ENCODE measurements around the gene TRPV4.

TRPV4 gene

DNA sequence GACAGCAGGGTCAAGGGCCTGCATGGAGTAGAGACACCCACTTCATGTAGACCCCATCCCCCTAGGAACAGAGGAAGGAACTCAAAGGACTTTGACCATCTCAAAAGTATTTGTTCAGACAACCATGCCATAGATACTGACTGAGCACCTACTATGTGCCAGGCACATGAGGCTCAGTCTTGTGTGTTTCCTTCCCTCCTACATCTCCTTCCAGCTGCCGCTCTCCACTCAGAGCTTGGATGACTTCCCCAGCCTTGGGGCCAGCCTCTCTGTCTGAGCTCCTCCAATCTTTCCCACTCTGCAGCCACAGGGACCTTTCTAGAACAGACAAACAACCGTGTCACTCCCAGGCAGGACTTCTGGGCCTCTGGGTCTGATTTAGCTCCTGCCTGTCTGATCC is 2.5 kb downstream of the TRPV4 start:
- no peak for DNase-seq (ENCODE audit: low read depth)
- H3K4me3 ChIP-seq (ENCODE audit: low read depth, low read length) = no peak overlapping the region

DNA sequence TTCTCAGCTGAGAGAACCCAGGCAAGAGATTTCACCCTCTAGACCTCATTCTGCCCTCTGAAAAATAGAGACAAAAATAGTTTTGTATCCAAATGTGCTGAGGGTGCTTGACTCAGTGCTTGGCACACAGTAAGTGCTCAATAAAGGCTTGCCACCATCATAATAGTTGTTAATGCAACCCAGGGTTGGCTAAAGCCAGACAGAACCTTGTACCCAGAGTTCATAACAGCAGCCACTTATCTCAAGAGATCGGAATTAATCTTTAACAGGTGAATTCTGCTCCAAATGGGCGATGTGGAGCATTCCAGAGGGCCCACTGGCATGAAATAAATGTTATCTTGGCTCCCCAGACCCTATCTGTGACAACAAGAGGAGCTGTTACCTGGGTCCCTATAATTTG is 2.9 kb downstream of the TRPV4 start:
- no peak for DNase-seq (ENCODE audit: low read depth)
- H3K4me3 ChIP-seq (ENCODE audit: low read depth, low read length) = no peak overlapping the region

DNA sequence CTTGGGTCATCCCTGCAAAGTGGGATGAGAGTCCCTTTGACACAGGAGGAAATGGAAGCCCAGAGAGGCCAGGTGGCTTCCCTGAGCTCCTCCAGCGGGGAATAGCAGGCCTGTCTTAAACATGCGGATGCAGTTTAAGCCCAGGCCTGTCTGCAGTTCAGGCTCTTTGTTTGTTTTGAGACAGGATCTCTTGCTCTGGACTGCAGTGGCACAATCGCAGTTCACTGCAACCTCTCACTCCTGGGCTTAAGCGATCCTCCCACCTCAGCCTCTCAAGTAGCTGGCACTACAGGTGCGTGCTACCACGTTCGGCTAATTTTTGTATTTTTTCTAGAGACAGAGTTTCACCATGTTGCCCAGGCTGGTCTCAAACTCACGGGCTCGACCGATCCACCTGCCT is 3.5 kb downstream of the TRPV4 start:
- no peak overlapping the region for H3K4me3 ChIP-seq (ENCODE audit: low read depth, low read length)
- DNase-seq (ENCODE audit: low read depth) = no peak

DNA sequence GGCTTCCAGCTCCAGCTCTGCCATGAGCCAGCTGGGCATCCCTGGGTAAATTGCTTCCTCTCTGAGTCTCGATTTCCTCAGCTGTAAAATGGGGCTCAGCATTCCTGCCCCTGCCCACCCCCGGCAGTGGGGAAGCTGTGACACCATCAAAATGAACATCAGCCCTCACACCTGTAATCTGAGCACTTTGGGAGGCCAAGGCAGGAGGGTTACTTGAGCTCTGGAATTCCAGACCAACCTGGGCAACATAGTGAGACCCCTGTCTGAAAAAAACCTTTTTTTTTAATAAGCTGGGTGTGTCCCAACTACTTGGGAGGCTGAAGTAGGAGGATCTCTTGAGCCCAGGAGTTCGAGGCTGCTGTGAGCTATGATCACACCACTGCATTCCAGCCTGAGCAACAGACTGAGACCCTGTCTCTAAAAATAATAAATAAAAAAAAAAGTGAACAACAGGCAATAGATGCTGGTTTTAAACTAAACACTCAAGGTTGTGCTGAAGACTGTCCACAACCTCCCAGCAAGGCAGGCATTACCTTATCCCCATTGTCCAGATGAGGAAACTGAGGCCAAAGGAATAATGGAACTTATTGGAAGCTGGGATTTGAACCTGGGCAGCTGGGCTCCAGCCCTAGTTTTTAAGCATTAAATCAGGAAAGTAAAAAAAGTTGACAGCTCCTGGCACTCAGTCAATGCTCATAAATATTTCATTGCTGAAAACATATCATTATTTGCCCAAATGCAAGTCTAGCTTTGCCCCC is 4.3 kb downstream of the TRPV4 start:
- no peak overlapping the region for H3K4me3 ChIP-seq (ENCODE audit: low read depth, low read length)
- DNase-seq (ENCODE audit: low read depth) = no peak

DNA sequence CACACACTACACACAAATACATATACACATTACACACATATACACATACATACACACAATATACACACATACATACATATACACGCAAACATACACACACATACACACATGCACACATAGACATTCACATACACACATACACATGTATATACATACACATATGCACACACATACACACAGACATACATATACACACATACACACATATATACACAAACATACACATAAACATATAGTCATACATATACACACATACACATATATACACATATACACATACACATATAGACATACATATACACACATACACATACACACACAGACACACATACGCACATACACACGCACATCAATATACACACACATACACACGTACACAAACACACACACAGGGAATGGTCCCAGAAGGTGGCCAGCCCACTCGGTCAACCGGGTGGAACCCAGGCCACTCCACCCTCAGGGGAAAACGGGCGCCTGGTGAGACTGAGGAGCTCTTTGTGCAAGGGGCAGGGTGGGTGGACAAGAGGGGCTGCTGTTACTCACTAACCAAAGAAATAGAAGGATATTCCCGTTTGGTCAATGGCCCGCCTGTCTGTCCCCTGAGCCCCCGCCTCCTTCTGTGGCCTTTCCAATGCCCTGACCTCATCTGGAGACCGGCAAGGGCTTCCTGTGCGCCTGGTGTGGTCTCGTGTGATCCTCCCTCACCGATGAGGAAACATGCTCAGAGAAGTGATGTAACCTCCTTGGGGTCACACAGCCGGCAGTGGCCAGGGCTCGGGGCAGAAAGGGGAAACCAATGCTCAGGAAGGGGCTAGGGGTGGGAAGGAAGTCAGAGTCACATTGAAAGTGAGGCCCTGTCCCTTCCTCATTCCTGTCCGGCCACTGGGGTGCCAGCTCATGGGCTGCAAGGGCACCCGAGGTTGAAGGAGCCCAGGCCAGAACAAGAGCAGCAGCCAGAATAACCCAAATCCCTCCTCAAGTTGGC is 5.3 kb downstream of the TRPV4 start:
- H3K4me3 ChIP-seq (ENCODE audit: low read depth, low read length) = no peak overlapping the region
- no peak for DNase-seq (ENCODE audit: low read depth)

DNA sequence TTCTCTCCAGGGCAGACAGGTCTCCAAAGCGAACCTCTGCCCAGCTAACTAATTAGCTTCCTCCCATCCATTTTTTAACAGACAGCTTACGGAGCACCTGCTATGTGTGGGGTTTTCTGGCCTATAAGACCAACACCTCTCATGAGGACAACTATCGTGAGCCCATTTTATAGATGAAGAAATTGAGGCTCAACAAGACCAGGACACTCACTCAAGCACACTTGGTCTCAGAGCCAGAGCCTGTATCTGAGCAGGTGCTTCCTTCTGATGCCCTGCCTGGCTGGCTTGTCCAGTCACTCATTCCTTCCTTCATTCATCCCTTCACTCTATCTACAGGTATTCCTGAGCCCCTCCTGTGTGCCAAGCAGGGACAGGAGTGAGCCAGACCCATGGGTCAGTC is 6.1 kb downstream of the TRPV4 start:
- H3K4me3 ChIP-seq (ENCODE audit: low read depth, low read length) = no peak overlapping the region

DNA sequence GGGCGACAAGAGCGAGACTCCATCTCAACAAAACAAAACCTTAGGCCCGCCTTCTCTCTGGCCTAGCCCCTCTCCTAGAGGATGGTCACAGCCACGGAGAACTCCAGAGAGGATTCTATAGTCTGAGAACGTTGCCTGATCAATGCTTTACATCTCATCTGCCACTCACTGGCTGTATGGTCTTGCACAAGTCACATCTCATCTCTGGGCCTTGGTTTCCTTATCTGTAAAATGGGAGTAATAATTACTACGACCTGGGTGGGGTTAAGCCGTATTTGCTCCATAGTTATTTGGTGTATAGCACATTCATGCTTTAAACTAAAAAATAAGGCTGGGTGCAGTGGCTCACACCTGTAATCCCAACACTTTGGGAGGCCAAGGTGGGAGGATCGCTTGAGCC is 8.5 kb downstream of the TRPV4 start:
- DNase-seq (ENCODE audit: low read depth) = no peak
- no peak overlapping the region for H3K4me3 ChIP-seq (ENCODE audit: low read depth, low read length)

More for the DNA sequence above, 6.1 kb downstream of the TRPV4 start:
- no peak for DNase-seq (ENCODE audit: low read depth)

DNA sequence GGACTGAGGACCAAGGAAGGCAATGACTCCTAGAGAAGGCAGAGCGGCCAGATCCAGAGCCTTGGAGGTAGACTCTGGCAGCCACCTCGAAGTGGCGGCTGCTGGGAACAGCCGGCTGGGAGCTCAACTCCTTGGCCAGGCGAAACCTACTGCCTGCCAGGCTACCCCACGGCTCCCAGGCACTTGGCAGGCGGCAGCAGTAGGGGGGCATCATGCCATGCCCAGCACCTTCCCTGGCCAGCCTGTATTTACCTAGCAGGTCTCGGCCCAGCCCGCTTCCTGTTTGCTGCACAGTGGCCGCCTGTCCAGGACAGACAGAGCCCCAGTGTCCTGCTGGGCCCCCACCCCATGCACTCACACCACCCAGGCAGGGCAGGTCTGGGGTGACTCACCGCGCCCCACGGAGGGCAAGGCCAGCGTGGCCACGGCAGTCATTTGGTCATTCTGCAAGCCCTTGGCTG is 10.2 kb downstream of the TRPV4 start:
- no peak overlapping the region for H3K4me3 ChIP-seq (ENCODE audit: low read depth, low read length)
- DNase-seq (ENCODE audit: low read depth) = no peak

DNA sequence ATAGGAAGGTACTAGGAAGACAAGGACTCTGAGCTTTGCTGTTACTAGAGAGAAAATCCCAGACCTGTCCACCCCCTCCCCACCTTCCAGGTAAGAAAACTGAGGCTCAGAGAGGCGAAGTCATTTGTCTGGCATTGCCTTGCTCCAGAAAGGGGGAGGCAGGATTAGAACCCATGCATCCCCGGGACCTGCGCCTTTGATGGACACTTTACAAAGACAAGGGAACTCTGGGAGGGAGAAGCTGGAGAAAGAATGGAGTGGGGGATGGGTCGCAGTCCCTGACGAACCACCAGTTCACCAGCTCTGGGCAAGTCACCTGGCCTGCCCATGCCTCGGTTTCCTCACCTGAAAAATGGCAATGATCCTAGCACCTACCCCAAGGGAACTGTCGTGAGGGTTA is 10.8 kb downstream of the TRPV4 start:
- H3K4me3 ChIP-seq (ENCODE audit: low read depth, low read length) = no peak overlapping the region
- DNase-seq (ENCODE audit: low read depth) = no peak

DNA sequence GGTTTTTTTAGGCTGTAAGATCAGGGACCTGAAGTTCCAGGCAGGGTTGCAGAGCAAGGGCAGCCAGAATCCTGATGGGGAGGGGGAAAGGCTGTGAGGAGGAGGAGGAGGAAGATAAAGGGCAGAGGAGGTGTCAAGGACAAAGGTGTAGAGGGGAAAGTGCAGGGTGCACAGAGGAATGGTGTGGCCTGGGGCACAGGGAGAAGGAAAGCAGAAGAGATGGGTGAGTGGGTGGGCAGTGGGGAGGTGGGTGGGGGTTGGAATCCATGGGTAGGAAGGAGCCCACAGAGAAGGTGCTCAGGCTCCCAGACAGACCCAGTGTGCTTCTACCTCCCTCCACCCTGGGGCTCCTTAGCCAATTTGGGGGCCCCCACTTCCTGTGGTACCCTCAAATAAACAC is 11.2 kb downstream of the TRPV4 start:
- H3K4me3 ChIP-seq (ENCODE audit: low read depth, low read length) = no peak overlapping the region
- no peak for DNase-seq (ENCODE audit: low read depth)

DNA sequence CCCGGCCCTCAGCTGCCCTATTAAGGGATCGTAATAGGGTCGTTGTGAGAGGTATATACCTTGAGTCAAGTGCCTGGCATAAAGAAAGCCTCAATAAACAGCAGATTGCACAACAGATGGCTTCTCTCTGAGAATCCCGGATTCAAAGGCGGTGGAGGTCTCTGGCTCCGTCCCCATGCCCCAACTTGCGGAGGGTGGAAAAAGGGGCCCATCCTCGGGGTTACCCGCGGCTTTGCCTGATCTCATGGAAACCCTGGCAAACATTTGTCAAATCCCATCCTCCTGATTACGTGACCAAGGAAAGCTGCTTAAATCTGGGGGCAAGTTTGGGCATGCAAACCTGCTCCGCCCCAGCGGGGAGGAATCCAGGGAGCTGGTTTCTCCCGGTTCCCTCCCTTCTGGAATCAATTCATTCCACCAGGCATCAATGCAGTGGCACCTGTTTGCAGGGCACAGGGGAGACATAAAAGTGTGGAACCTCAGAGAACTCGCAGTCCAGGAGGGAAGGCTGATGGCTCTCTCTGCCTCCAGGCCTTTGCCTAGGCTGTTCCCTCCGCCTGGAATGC is 12.3 kb downstream of the TRPV4 start:
- DNase-seq (ENCODE audit: low read depth) = no peak

DNA sequence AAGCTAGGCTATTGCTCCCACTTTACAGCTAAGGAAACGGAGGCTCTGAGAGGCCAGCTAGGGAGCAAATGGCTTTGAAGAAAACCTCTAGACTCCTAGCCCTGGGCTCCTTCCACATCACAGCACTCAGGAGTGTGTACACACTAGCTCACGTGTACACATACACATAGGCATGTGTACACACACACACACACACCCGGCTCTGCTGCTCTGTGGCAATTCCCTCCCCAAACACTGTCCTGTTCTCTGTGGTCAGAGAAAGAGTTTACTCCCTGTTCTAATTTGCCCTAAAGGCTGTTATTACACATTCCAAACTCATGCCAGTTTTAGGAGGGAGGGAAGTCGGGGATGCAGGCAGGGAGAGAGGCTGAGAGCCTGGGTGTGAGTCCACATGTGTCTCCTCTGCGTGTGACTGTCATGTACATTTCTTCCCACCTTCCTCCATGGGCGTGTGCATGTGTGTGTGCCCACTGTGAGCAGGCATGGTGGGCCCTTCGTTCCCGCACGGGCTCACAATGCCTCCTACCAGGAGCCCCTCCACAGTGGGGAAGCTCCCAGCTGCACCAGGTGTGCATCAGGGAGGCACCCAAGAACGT is 14.2 kb downstream of the TRPV4 start:
- H3K4me3 ChIP-seq (ENCODE audit: low read depth, low read length) = no peak overlapping the region
- no peak for DNase-seq (ENCODE audit: low read depth)

More for the DNA sequence above, 12.3 kb downstream of the TRPV4 start:
- no peak overlapping the region for H3K4me3 ChIP-seq (ENCODE audit: low read depth, low read length)

DNA sequence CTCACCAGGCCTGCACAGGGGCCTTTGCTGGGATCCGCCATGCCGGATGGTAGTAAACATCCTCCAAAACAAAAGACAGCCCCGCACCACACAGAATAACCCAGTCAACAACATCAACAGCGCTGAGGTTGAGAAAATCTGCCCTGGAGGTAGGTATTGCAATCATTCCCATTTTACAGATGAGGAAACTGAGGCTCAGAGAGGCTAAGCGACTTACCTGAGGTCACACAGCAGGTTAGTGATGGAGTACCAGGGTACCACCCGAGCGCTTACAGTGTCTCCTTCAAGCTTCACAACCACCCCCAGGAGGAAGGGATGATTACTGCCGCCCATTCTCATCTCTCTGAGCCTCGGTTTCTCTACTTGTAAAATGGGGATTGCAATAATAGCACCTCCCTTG is 14.9 kb downstream of the TRPV4 start:
- DNase-seq (ENCODE audit: low read depth) = no peak

DNA sequence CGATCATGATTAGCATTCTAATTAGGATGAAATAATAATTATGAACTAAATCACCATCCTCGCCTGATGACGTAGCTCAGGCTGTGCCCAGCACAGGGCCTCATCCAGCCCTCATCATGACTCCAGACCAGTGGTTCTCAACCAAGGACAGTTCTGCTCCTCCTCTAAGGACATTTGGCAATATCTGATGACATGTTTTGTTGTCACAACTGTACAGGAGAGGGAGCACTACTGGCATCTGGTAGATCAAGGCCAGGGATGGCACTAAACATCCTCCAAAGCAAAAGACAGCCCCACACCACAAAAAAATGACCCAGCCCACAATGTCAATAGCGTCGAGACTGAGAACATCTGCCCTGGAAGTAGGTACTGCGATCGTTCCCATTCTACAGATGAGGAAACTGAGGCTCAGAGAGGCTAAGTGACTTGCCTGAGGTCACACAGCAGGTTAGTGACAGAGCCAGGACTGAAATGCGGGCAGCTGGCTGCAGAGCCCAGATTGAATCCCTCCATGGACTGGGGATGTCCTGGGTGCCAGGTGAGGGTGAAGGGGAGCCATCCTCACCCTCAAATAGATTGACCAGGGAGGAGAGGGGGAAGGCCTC is 15.5 kb downstream of the TRPV4 start:
- no peak for DNase-seq (ENCODE audit: low read depth)
- H3K4me3 ChIP-seq (ENCODE audit: low read depth, low read length) = no peak overlapping the region

More for the DNA sequence above, 14.9 kb downstream of the TRPV4 start:
- H3K4me3 ChIP-seq (ENCODE audit: low read depth, low read length) = no peak overlapping the region

DNA sequence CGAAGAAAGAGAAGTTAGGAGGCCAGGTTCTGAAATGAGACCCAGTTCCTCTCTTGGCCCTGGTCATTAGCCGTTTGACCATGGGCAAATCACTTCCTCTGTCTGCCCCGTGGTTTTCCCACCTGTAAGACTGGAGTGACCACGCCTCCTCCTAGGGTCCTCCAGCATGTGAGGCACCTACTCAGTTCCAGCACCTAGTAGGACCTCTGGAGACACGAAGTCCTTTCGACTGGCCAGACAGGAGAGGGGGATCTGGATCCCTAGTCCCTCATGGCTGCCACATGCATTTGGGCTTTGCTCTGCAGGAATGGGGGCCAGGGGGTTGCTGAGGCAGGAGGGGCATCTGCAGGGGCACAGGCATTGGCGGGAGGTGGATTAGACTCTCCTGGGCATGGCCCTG is 16.3 kb downstream of the TRPV4 start:
- DNase-seq (ENCODE audit: low read depth) = no peak
- no peak overlapping the region for H3K4me3 ChIP-seq (ENCODE audit: low read depth, low read length)

DNA sequence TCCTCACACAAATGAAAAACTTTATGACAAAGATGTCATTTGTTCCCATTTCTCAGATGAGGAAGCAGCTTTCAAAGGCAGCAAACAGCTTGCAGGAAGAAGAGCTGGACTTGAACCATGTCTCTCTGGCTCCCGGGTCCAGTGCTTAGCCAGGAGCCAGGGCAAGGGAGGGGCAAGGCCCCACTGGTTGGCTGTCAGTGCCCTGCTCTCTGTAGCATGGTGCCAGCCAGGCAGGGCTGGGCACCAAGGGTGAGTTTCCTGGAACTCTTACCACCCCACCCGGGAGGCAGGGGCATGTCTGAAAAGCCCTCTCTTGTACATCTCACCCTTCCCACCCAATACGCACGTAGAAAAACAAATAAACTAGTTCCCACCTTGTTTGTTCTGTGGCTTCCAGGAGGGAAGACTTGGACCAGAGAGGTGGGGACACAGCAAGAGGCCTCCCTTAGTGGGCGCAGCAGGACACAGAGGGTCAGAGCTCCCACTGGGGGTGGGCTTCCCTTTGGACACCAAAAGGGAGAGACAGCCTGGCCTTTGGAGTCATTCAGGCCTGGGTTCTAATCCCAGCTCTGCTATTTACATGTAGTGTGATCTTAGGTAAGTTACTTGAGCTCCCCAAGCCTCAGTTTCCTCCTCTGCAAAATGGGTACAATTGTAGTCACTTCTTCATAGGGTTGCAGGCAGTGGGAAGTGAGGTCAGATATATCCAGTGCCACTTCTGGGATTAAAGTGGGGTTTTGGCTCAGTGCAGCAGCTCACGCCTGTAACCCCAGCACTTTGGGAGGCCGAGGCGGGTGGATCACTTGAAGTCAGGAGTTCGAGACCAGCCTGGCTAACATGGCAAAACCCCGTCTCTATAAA is 17.2 kb downstream of the TRPV4 start:
- no peak overlapping the region for H3K4me3 ChIP-seq (ENCODE audit: low read depth, low read length)
- no peak for DNase-seq (ENCODE audit: low read depth)

DNA sequence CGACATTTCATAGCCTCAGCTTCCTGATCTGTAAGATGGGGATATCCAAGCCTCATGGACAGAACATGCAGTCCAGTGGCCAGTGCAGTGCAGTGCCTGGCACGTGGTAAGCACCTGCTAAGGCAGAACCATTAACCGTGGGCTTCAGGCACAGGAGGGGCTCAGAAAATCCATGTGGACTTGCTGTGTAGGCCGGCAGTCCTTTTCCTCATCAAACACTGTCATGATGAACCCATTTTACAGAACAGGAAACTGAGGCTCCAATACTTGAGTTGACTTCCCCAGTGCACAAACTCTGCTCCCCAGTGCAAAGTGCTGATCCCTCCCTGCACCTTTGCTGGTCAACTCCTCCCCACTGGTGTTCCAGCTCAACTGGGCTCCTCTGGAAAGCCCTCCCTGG is 18.0 kb downstream of the TRPV4 start:
- H3K4me3 ChIP-seq (ENCODE audit: low read depth, low read length) = no peak overlapping the region
- no peak for DNase-seq (ENCODE audit: low read depth)

DNA sequence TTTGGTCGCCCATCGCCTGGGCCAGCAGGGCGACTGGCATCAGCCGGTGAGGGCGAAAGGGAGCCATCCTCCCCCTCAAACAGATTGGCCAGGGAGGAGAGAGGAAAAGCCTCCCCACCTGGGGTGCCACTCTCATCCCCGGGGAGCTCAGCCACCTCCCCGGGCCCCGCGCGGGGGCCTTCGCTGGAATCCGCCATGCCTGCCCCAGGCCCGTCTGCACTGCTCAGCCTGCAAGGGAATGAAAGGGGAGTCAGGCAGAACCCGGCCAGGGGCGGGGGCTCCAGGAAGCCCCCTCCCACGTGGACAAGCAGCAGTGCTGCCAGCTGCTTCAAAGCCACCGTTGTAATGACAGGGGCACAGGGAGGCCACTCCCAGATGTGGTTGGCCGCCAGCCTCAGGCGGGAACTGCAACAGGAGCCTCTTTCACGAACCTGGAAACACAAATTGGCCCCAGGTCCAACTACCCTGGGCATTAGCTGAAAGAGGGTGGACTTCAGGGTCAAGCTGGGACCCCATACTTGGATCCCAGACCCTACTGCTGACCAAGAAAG is 18.5 kb downstream of the TRPV4 start:
- no peak for DNase-seq (ENCODE audit: low read depth)
- H3K4me3 ChIP-seq (ENCODE audit: low read depth, low read length) = no peak overlapping the region

Measured in skeletal muscle cell (primary cell).